HepG2 (cell line): Measurements from ENCODE around the gene ATP8B1. TPM values are rescaled to one million over a fixed set of nuclear protein-coding genes. Genes with fewer than 3 reads are reported as not detected.

Experiments
- ATAC-seq: fragments of 200-7000 bp; cut with Tn5 transposase; 3 replicates; pipeline ENCODE4 v1.9.1; 2020; ENCODE audit warnings: mild to moderate bottlenecking, moderate library complexity
- BruUV-seq: library from RNA; stranded (reverse); fragments of 400-500 nt; replicated peaks from 2 replicates; lab custom pipeline; 2021; lab: Mats Ljungman, UMichigan
- CTCF ChIA-PET: fragments of 300-600 bp; formaldehyde crosslinking; extraction: SDS; loops from one replicate; lab custom pipeline; 2021; ENCODE audit warnings: low total read pairs, inconsistent platforms, low intra/inter-chr PET ratio; lab: Yijun Ruan, JAX
- POLR2A ChIA-PET: fragments of 350-600 bp; sonication (Branson Sonifier 250); formaldehyde crosslinking; loops from one replicate; lab custom pipeline; 2020; ENCODE audit warnings: antibody characterized with exemption, inconsistent platforms; lab: Yijun Ruan, JAX
- DNase-seq: peaks from one replicate; pipeline ENCODE4 v3.0.0-alpha.2; 2015; ENCODE audit warnings: low spot score
- FAIRE-seq: peaks from 3 replicates; lab custom pipeline; 2011; peaks lifted over from hg19 to GRCh38; lab: Jason Lieb, UNC
- H2AFZ ChIP-seq: one replicate; pipeline ENCODE4 v1.6.1; 2011; ENCODE audit warnings: low read length, inconsistent platforms
- H3K27ac ChIP-seq: fragments of 300-600 bp; 3 replicates; pipeline ENCODE4 v1.8.0; 2011; ENCODE audit warnings: mixed run types, mild to moderate bottlenecking, mixed read lengths, low read length, inconsistent platforms; ENCODE audit not compliant: insufficient read depth; ENCODE audit errors: extremely low read length
- H3K27me3 ChIP-seq, 2 experiments: fragments of 200-600 bp in 1 of 2; 2 replicates in 1 of 2; 3 replicates in 1 of 2; pipeline versions ENCODE4 v1.6.0 to v1.8.0; 2011; ENCODE audit warnings: low read length in 2 of 2, mild to moderate bottlenecking in 2 of 2, moderate library complexity in 2 of 2, inconsistent platforms in 1 of 2; ENCODE audit not compliant: insufficient read depth in 2 of 2, control insufficient read depth in 1 of 2
- H3K36me3 ChIP-seq, 2 experiments: fragments of 200-600 bp in 1 of 2; replicated peaks in 1 of 2; 2 replicates in 1 of 2; 3 replicates in 1 of 2; pipeline versions ENCODE4 v1.5.1 to v1.8.0; 2011; ENCODE audit warnings: low read length in 2 of 2, inconsistent platforms in 1 of 2; ENCODE audit not compliant: insufficient read depth in 2 of 2, control insufficient read depth in 1 of 2
- H3K4me1 ChIP-seq: 2 replicates; pipeline ENCODE4 v1.5.1; 2012; ENCODE audit warnings: low read length, inconsistent platforms; ENCODE audit not compliant: insufficient read depth
- H3K4me2 ChIP-seq: 2 replicates; pipeline ENCODE4 v1.6.0; 2011; ENCODE audit warnings: low read depth, low read length, inconsistent platforms
- H3K4me3 ChIP-seq, 3 experiments: fragments of 200-600 bp in 1 of 3; sonication (generic), shearing (Covaris generic) in 1 of 3; replicated peaks in 1 of 3; 2 replicates each; pipeline ENCODE4 v1.5.1; 2011 to 2016; ENCODE audit warnings: low read length in 3 of 3, inconsistent platforms in 2 of 3, low read depth in 2 of 3, mild to moderate bottlenecking in 2 of 3, control low read depth in 1 of 3, mixed read lengths in 1 of 3; ENCODE audit not compliant: insufficient read depth in 1 of 3
- H3K79me2 ChIP-seq: one replicate; pipeline ENCODE4 v1.6.1; 2011; ENCODE audit warnings: low read length, inconsistent platforms; ENCODE audit not compliant: insufficient read depth
- H3K9ac ChIP-seq: 2 replicates; pipeline ENCODE4 v1.6.0; 2011; ENCODE audit warnings: mild to moderate bottlenecking, low read depth, low read length, inconsistent platforms; ENCODE audit not compliant: insufficient read depth
- H3K9me3 ChIP-seq: 2 replicates; pipeline ENCODE4 v1.5.1; 2012; ENCODE audit warnings: mild to moderate bottlenecking, low read length
- H4K20me1 ChIP-seq: 2 replicates; pipeline ENCODE4 v1.6.0; 2011; ENCODE audit warnings: inconsistent platforms, mild to moderate bottlenecking, low read length, moderate library complexity; ENCODE audit not compliant: insufficient read depth
- HMG20A ChIP-seq: IDR thresholded peaks from 2 replicates; pipeline ENCODE4 v1.6.1; 2016; ENCODE audit warnings: borderline replicate concordance
- SMAD9 ChIP-seq: sonication (generic); formaldehyde crosslinking; IDR thresholded peaks from 2 replicates; pipeline ENCODE4 v1.5.1; 2020; ENCODE audit warnings: mild to moderate bottlenecking, missing genetic modification reagents
- ZNF543 ChIP-seq: sonication (generic); formaldehyde crosslinking; IDR thresholded peaks from 2 replicates; pipeline ENCODE4 v1.4.0; 2020; ENCODE audit warnings: mild to moderate bottlenecking, missing genetic modification reagents
- ZNF839 ChIP-seq: sonication (generic); formaldehyde crosslinking; IDR thresholded peaks from 2 replicates; pipeline ENCODE4 v1.4.0; 2020; ENCODE audit warnings: missing genetic modification reagents, mild to moderate bottlenecking, borderline replicate concordance
- WGBS: methylation state at CpG from one replicate; pipeline ENCODE4 v1.1.6; 2017; ENCODE audit warnings: low lambda C conversion rate; 5-methylcytosine and 5-hydroxymethylcytosine counted together
- in situ Hi-C: cut with HindIII; loops from 2 replicates; pipeline ENCODE4 v1.10.0; 2017; ENCODE audit warnings: low pct_unique_long_range_greater_than_20kb; ENCODE audit not compliant: extremely low pct_ligation_motif_present
- intact Hi-C: fragments of 100-400 bp; cut with micrococcal nuclease; formaldehyde crosslinking; loops from one replicate; pipeline ENCODE4 v1.10.0; 2022; ENCODE audit not compliant: unreplicated experiment
- polyA plus RNA-seq, 8 experiments: library from polyadenylated mRNA; depleted of rRNA in 3 of 8; stranded (reverse) in 7 of 8; unstranded in 1 of 8; fragments of >200 nt; fragmentation: Illumina TruSeq in 4 of 8; extraction: Trizol in 4 of 8; gene quantifications; 2 replicates each; pipeline versions ENCODE4 v1.2.1 to v1.2.3, GENCODE V29; 2011 to 2016; ENCODE audit warnings: low read depth in 4 of 8, missing spikeins in 1 of 8, mixed read lengths in 1 of 8; ENCODE audit not compliant: insufficient read depth in 1 of 8
- total RNA-seq, 5 experiments: library from RNA; depleted of rRNA; stranded (reverse); fragments of >200 nt; fragmentation: Illumina TruSeq; extraction: Trizol; gene quantifications; 2 replicates each; pipeline ENCODE4 v1.2.3, GENCODE V29; 2016; ENCODE audit warnings: low read depth in 1 of 5
- TF ChIP-seq, protein P1 (sequence below): sonication (generic); formaldehyde crosslinking; IDR thresholded peaks from 2 replicates; pipeline ENCODE4 v1.8.0; 2023; ENCODE audit warnings: mild to moderate bottlenecking, missing genetic modification reagents

The ATP8B1 gene
- total and polyA plus RNA-seq, 2 of the 13 experiments (the other 11 are each of a cell fraction or from before 2014, with no cell fraction given), result 2.8 to 4.0 TPM

DNA sequence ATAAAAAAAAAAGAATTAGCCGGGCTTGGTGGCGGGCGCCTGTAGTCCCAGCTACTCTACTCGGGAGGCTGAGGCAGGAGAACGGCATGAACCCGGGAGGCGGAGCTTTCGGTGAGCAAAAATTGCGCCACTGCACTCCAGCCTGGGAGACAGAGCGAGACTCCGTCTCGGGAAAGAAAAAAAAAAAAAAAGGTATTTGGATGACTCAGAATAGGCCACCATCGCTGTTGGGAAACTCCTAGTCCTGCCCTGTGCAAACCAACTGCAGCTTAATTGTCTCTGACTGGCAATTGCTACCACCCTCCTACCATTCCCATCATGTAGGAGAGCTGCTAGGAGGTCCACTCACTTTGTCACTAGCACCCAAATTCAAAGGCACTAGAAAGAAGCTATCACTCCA lies 43.5 kb downstream of the ATP8B1 start (continued):
- TF ChIP-seq, protein P1, sequence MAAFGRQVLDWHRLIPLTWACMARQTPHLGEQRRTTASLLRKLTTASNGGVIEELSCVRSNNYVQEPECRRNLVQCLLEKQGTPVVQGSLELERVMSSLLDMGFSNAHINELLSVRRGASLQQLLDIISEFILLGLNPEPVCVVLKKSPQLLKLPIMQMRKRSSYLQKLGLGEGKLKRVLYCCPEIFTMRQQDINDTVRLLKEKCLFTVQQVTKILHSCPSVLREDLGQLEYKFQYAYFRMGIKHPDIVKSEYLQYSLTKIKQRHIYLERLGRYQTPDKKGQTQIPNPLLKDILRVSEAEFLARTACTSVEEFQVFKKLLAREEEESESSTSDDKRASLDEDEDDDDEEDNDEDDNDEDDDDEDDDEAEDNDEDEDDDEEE (CRISPR knock-in tag), result no peak
- TF ChIP-seq ZNF543 (CRISPR knock-in tag) (no peak), SMAD9 (CRISPR knock-in tag) (no peak)

GRCh38 chr18:57755473-57756067 lies 47.5 kb downstream of the ATP8B1 start:
- H3K9ac ChIP-seq, result no peak overlapping the region
- H3K79me2 ChIP-seq, result no peaks in the 10 kb centered on the region
- POLR2A ChIA-PET, result no interaction called here
- intact Hi-C loops (no loop called here), in situ Hi-C loops (no loop called here)
- no peaks in the 10 kb centered on the region for H3K9me3 ChIP-seq
- H2AFZ ChIP-seq, result no peak overlapping the region
- H3K4me2 ChIP-seq, result no peak overlapping the region
- no TSS peak for BruUV-seq
- H3K27me3 ChIP-seq, result no peaks in the 10 kb centered on the region
- TF ChIP-seq ZNF839 (CRISPR knock-in tag), result no peak
- TF ChIP-seq HMG20A (CRISPR knock-in tag), result no peak
- CTCF ChIA-PET, result no interaction called here
- no peaks in the 10 kb centered on the region for H4K20me1 ChIP-seq
- no peak overlapping the region for H3K27ac ChIP-seq
- FAIRE-seq (no peak), DNase-seq (no peak), ATAC-seq (no peak)
- H3K36me3 ChIP-seq, result no peaks in the 10 kb centered on the region
- WGBS, result 91% methylated on average over 7 of the region's 7 CpGs
- peaks cover 14% of the 10 kb centered on the region for H3K4me1 ChIP-seq
- H3K4me3 ChIP-seq, result no peak overlapping the region
